Hippocampal formation (tissue), 2 donors: ENCODE data around the gene IL31RA.

ENCODE experiments used
- DNase-seq, 2 donors: peaks; one replicate each; lab custom pipeline; 2025; lab: John Stamatoyannopoulos, UW

The IL31RA gene

GRCh38 chr5:55860288-55860687 is 9.1 kb downstream of the IL31RA start:
- DNase-seq = no peak

- DNase-seq = no peak
Measured at GRCh38 chr5:55860709-55861108, 9.6 kb downstream of the IL31RA start.

GRCh38 chr5:55864606-55865541 is 13.7 kb downstream of the IL31RA start:
- DNase-seq = no peak

- DNase-seq = no peak
Measured at GRCh38 chr5:55865831-55866230, 14.7 kb downstream of the IL31RA start.

GRCh38 chr5:55866485-55866884 is 15.3 kb downstream of the IL31RA start:
- no peak for DNase-seq

GRCh38 chr5:55866934-55867333 is 15.8 kb downstream of the IL31RA start:
- DNase-seq = no peak

- no peak for DNase-seq
Measured at GRCh38 chr5:55868846-55869245, 17.7 kb downstream of the IL31RA start.

GRCh38 chr5:55869847-55870246 is 18.7 kb downstream of the IL31RA start:
- no peak for DNase-seq

GRCh38 chr5:55873234-55873633 is 22.1 kb downstream of the IL31RA start:
- no peak for DNase-seq

- no peak for DNase-seq
Measured at GRCh38 chr5:55877655-55878054, 26.5 kb downstream of the IL31RA start.

- DNase-seq = no peak
Measured at GRCh38 chr5:55880453-55880852, 29.3 kb downstream of the IL31RA start.

GRCh38 chr5:55885359-55885758 is 34.2 kb downstream of the IL31RA start:
- DNase-seq = no peak

- DNase-seq = no peak
Measured at GRCh38 chr5:55888205-55888604, 37.0 kb downstream of the IL31RA start.

GRCh38 chr5:55892479-55892878 is 41.3 kb downstream of the IL31RA start:
- no peak for DNase-seq

GRCh38 chr5:55894135-55894534 is 43.0 kb downstream of the IL31RA start:
- DNase-seq = no peak

GRCh38 chr5:55895346-55895745 is 44.2 kb downstream of the IL31RA start:
- DNase-seq = no peak

- DNase-seq = no peak
Measured at GRCh38 chr5:55896238-55896637, 45.1 kb downstream of the IL31RA start.

- DNase-seq = no peak
Measured at GRCh38 chr5:55896663-55897062, 45.5 kb downstream of the IL31RA start.

- no peak for DNase-seq
Measured at GRCh38 chr5:55897206-55897894, 46.2 kb downstream of the IL31RA start.

- no peak for DNase-seq
Measured at GRCh38 chr5:55897905-55898304, 46.7 kb downstream of the IL31RA start.

GRCh38 chr5:55899344-55899743 is 48.2 kb downstream of the IL31RA start:
- DNase-seq = no peak

- no peak for DNase-seq
Measured at GRCh38 chr5:55900068-55900467, 48.9 kb downstream of the IL31RA start.

GRCh38 chr5:55900776-55901175 is 49.6 kb downstream of the IL31RA start:
- DNase-seq = no peak
